HG03135 (cell line): ENCODE data around the gene PICK1.

ENCODE experiments used
- ATAC-seq: cut with Tn5 transposase; IDR thresholded peaks from one replicate; pipeline ENCODE4 v1.9.1; 2021; ENCODE audit warnings: mild to moderate bottlenecking, moderate library complexity; ENCODE audit not compliant: unreplicated experiment

PICK1 gene

DNA sequence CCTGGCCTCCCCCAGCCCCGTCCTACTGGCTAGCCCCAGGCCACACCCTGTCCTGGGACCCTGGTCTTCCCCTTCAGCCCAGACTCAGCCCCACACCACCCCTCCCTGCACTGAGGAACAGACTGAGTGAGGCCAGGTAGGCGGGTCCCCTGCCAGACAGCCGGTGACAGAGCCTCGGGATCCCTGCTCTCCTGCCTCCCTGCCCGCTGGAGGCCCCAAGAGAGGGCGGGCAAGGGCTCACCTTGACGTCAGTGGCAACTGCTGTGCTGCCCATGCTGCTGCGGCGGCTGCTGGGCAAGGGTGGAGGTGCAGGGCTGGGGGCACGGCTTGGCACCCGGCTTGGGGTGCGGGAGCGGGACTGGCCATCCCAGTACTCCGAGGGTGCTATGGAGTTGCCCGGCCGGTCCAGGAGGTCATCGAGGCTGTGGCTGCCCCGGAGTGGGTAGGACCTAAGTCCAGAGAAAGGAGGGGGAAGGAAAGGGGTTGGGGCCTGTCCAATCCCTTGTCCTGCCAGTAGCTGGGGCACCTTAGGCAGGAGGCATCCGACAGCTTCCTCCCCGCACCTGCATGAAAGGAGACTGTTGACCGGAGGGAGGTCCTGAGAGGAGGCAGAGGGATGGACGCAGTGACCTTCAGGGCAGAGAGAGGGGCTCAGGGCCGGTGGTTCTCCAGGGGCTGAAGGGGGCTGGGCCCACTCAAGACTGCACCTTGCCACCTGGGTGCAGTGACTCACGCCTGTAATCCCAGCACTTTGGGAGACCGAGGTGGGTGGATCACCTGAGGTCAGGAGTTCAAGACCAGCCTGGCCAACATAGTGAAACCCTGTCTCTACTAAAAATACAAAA, 29.0 kb downstream of the PICK1 start:
- no peak for ATAC-seq

DNA sequence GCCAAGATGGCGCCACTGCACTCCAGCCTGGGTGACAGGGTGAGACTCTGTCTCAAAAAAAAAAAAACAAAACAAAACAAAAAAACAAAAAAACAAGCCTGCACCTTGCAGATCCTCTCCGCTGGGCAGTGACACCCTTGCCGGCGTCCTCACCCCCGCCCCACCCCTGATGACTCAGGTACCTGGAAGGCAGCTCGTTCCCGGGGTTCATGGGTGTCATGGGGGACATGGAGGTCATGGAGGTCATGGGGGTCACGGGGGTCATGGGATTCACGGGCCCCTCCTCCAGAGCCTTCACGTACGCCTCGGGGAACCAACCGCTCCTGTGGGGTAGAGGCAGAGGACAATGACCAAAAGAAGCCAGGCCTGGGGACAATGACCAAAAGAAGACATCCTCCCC, 29.7 kb downstream of the PICK1 start:
- ATAC-seq: no peak

DNA sequence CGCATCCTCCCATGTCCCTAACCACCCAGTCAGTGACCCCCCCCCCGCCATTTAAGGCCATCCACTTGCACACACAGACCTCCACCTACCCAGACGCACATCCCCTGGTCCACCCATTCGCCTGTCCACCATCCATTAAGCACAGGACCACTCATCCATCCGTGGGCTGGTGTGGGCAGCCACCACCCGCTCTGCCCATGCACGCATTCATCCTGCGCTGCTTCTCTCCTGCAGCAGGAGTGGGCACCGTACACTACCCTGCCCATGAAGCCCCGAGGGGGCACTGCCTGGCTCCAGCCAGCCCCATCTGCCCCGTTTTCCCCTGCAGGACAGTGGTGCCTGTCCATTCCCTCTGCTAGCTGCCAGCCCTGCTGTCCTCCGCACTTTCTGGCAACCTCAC, 30.7 kb downstream of the PICK1 start:
- ATAC-seq: no peak

DNA sequence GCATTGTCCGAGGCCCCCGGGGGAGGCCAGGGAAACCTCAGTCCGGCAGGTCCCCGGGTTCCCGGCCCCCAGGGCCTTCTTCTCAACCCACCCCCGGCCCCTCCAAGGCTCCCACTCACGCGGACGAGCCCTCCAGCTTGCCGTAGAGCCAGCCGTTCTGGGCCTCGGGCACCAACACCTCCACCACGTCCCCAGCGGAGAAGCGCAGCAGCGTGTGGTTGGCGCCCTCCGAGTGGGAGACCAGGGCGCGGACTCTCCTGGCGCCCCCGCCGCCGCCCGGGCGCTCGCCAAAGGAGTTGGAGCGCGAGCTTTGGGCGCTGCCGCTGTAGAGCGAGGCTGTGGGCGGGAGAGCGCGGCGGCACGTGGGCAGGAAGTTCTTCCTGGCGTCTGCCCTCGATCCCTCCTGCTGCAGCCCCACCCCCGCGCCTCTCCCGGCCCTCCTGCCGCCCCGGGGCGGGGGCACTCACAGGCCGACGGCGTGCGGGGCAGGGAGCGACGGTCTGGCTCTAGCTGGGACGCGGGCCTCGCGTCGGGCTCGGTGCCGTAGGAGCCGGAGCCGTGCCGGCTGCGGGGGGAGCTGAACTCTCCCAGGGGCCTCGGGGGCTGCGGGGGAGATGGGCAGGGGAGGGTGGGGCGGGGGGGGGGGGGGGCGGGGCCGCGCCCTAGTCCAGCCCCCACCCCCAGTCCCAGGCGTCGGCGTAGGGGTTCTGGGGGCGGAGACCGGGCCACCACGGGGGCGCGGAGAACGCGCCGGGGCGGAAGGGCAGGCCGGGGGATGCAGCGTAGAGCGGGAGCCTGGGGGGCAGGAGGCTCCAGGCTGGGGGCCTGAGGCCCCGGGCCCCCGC, 31.6 kb downstream of the PICK1 start:
- ATAC-seq: no peak

GRCh38 chr22:38089474-38089851, 32.3 kb downstream of the PICK1 start:
- no peak for ATAC-seq

DNA sequence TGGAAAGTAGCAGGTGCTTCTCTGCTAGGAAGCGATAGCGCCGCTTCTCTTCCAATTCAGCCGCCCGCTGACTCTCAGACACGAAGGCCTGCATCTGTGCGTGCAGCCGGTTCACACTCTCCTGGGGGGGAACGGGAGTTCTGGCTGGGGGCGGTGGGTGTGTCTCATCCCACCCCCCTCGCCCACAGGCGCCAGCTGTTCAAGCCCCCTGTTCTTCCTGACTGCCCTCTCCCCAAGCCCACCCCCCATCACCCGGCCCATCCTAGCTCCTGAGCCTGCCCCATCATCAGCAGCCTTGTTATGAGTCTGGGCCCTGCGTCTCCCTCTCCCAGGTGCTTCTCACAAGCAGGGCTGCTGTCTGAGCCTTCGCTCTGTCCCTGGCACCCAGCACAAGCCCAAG, 39.9 kb downstream of the PICK1 start:
- no peak for ATAC-seq

GRCh38 chr22:38097557-38098409, 40.6 kb downstream of the PICK1 start:
- no peak for ATAC-seq

DNA sequence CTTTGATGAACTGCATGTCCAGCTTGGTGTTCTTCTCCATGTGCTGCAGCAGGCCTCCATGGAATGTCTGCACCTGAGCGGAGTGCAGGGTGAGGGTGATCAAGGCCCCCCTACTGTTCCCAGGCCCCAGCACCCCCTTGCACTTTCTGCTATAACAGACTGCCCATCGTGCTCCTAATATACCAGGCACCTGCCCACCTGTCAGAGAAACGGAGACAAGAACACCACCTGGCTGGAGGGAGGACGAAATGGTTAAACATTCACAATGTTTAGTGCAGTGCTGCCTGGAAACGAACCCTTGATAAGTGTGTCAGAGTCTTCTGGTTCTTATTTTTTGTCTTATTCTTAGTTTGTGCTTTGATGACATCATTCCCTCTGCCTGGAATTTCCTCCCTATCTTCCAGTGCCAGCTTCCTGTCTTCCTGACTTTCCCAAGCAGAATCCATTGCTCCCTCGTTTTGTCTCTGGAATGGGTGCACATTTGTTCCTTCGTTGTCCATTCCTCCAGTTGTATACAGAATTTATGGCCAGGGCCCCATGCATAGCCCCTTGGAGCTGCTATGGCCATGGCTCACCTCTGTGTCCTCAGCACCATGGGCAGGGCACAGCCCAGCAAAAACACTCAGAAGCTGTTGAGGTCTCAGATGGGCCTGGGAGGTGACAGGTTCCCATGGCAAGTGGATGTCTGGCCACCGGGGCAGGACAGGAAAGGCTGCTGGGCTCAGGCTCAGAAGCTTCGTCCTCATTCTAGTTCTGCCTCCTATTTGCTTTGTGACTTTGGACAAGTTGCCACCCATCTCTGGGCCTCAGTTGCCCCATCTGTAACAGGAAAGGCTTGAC, 41.4 kb downstream of the PICK1 start:
- no peak for ATAC-seq

GRCh38 chr22:38103641-38104040, 46.4 kb downstream of the PICK1 start:
- no peak for ATAC-seq

GRCh38 chr22:38104084-38104483, 46.9 kb downstream of the PICK1 start:
- no peak for ATAC-seq

DNA sequence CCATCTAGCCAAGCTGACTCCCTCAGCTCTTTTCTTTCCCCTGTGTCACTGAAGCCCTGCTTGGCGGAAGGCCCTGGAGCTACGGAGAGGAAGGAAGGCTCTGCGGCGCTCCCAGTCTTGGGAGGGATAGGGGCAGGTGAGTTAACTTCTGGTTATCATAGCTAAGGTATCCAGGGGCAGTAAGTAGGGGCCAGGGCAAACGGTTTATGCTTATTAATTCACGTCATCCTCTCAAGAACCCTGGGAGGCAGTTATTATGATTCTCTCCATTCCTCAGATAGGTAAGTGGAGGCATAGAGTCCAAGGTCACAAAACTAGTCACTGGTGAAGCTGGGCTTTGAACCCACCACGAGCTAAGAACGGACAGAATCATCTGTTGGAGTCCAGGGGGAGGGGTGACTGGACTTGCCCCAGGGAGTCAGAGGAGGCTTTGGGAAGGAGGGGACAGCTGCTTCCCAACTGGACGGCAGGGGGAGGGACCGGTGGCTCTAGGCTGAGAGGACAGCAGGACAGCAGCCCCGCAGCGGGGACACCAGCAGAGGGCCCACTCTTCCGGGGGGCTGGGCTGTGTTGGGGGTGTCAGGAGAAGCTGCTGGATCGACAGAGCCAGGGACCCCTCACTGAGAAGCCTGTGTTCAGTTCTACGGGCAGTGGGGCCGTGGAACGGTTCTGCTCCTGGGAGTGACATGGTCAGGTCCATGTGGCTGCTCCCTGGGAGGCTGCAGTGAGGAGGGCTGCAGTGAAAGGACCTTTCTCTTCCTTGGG, 49.8 kb downstream of the PICK1 start:
- ATAC-seq: no peak

GRCh38 chr22:38107692-38108515, 50.7 kb downstream of the PICK1 start:
- no peak for ATAC-seq

- no peak for ATAC-seq
These were observed 51.5 kb downstream of the PICK1 start for GRCh38 chr22:38108561-38109319.

- no peak for ATAC-seq
These were observed 52.3 kb downstream of the PICK1 start for GRCh38 chr22:38109371-38110001.

GRCh38 chr22:38110008-38110862, 53.0 kb downstream of the PICK1 start, which contains the start of gene BAIAP2L2:
Gene BAIAP2L2, minus strand, starts transcription at chr22:38110684. Its CDS starts 159 bp downstream, at chr22:38110525.
- no peak for ATAC-seq
